ENCODE results near the gene WNT5B.

Gene WNT5B

GRCh38 chr12:1630827-1631591 lies 2.0 kb downstream of the WNT5B start:
- Histone ChIP-seq H3K27ac (ENCODE audit: low read depth, low read length) (no peak overlapping the region), H2AFZ (ENCODE audit: low read depth, low read length, severe bottlenecking) (no peak overlapping the region), H3K79me2 (ENCODE audit: insufficient read depth, low read length) (no peaks in the 10 kb centered on the region), H3K4me3 (ENCODE audit: insufficient read depth, low read length, poor library complexity, severe bottlenecking) (no peak overlapping the region), H4K20me1 (ENCODE audit: low read depth, low read length) (no peaks in the 10 kb centered on the region), H3K36me3 (ENCODE audit: low read length) (no peaks in the 10 kb centered on the region), H3K27me3 (ENCODE audit: low read length) (no peaks in the 10 kb centered on the region), H3K4me2 (ENCODE audit: low read depth, low read length, poor library complexity, severe bottlenecking) (no peak overlapping the region), H3K9me3 (ENCODE audit: insufficient read depth, low read length) (no peaks in the 10 kb centered on the region), H3K9ac (ENCODE audit: low read length) (no peak overlapping the region), H3F3A (ENCODE audit: insufficient read depth) (no peaks in the 10 kb centered on the region), H3K9me2 (replicated peaks; ENCODE audit: insufficient read depth, low read length) (no peaks in the 10 kb centered on the region)
- TF ChIP-seq CTCF (IDR thresholded peaks at IDR 0.05; ENCODE audit: insufficient read depth, low read length, poor library complexity, severe bottlenecking) (no peak), EZH2phosphoT487 (conservative IDR thresholded peaks at IDR 0.05; ENCODE audit: low read length) (no peak)

GRCh38 chr12:1632702-1633101 lies 3.7 kb downstream of the WNT5B start:
- no peak overlapping the region for H2AFZ ChIP-seq (ENCODE audit: low read depth, low read length, severe bottlenecking)
- H3K27ac ChIP-seq (ENCODE audit: low read depth, low read length): no peak overlapping the region
- no peaks in the 10 kb centered on the region for H3K27me3 ChIP-seq (ENCODE audit: low read length)
- H3K9me2 ChIP-seq (replicated peaks; ENCODE audit: insufficient read depth, low read length): no peaks in the 10 kb centered on the region
- H4K20me1 ChIP-seq (ENCODE audit: low read depth, low read length): no peaks in the 10 kb centered on the region
- no peak overlapping the region for H3K4me2 ChIP-seq (ENCODE audit: low read depth, low read length, poor library complexity, severe bottlenecking)
- H3K9ac ChIP-seq (ENCODE audit: low read length): no peak overlapping the region
- H3K36me3 ChIP-seq (ENCODE audit: low read length): no peaks in the 10 kb centered on the region
- no peaks in the 10 kb centered on the region for H3K9me3 ChIP-seq (ENCODE audit: insufficient read depth, low read length)
- no peaks in the 10 kb centered on the region for H3K79me2 ChIP-seq (ENCODE audit: insufficient read depth, low read length)
- TF ChIP-seq EZH2phosphoT487 (conservative IDR thresholded peaks at IDR 0.05; ENCODE audit: low read length) (no peak), CTCF (IDR thresholded peaks at IDR 0.05; ENCODE audit: insufficient read depth, low read length, poor library complexity, severe bottlenecking) (no peak)
- H3K4me3 ChIP-seq (ENCODE audit: insufficient read depth, low read length, poor library complexity, severe bottlenecking): no peak overlapping the region
- no peaks in the 10 kb centered on the region for H3F3A ChIP-seq (ENCODE audit: insufficient read depth)

GRCh38 chr12:1633459-1633858 lies 4.4 kb downstream of the WNT5B start:
- H3K27me3 ChIP-seq (ENCODE audit: low read length): no peaks in the 10 kb centered on the region
- H3K9me2 ChIP-seq (replicated peaks; ENCODE audit: insufficient read depth, low read length): no peaks in the 10 kb centered on the region
- H3K79me2 ChIP-seq (ENCODE audit: insufficient read depth, low read length): no peaks in the 10 kb centered on the region
- no peak overlapping the region for H3K4me3 ChIP-seq (ENCODE audit: insufficient read depth, low read length, poor library complexity, severe bottlenecking)
- no peak overlapping the region for H2AFZ ChIP-seq (ENCODE audit: low read depth, low read length, severe bottlenecking)
- no peak overlapping the region for H3K27ac ChIP-seq (ENCODE audit: low read depth, low read length)
- no peak overlapping the region for H3K9ac ChIP-seq (ENCODE audit: low read length)
- TF ChIP-seq EZH2phosphoT487 (conservative IDR thresholded peaks at IDR 0.05; ENCODE audit: low read length): no peak
- TF ChIP-seq CTCF (IDR thresholded peaks at IDR 0.05; ENCODE audit: insufficient read depth, low read length, poor library complexity, severe bottlenecking): no peak
- H3K4me2 ChIP-seq (ENCODE audit: low read depth, low read length, poor library complexity, severe bottlenecking): no peak overlapping the region
- H4K20me1 ChIP-seq (ENCODE audit: low read depth, low read length): no peaks in the 10 kb centered on the region
- no peaks in the 10 kb centered on the region for H3F3A ChIP-seq (ENCODE audit: insufficient read depth)
- H3K36me3 ChIP-seq (ENCODE audit: low read length): no peaks in the 10 kb centered on the region
- no peaks in the 10 kb centered on the region for H3K9me3 ChIP-seq (ENCODE audit: insufficient read depth, low read length)
